Activated T-cell treated with anti-CD3 and anti-CD28 coated beads for 1 hour (primary cell): Measurements from ENCODE around the gene SPAG6.

ENCODE experiments used
- DNase-seq: peaks from one replicate; pipeline ENCODE4 v3.0.0-alpha.2; 2020; ENCODE audit warnings: low read depth

The SPAG6 gene

GRCh38 chr10:22460531-22461403 is 115.5 kb downstream of the SPAG6 start:
- no peak for DNase-seq

GRCh38 chr10:22461891-22462290 is 116.6 kb downstream of the SPAG6 start:
- DNase-seq: no peak

DNA sequence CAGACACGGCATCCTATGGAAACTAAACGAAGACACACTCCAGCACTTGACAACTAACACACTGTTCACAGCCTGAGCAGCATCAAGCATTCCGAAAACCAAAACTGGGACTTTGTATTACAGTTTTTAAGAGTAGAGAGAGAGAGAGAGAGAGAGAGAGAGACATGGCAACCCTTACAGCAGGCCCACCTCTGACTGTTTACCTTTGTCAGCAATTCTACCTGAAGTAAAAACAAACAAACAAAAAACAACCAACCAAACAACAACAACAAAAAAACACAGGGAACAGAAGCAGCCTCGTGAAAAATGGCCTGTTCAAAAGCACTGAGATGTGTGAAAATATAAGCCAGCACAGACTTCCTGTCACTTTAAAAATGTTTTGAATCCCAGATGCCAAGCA is 118.0 kb downstream of the SPAG6 start:
- no peak for DNase-seq

DNA sequence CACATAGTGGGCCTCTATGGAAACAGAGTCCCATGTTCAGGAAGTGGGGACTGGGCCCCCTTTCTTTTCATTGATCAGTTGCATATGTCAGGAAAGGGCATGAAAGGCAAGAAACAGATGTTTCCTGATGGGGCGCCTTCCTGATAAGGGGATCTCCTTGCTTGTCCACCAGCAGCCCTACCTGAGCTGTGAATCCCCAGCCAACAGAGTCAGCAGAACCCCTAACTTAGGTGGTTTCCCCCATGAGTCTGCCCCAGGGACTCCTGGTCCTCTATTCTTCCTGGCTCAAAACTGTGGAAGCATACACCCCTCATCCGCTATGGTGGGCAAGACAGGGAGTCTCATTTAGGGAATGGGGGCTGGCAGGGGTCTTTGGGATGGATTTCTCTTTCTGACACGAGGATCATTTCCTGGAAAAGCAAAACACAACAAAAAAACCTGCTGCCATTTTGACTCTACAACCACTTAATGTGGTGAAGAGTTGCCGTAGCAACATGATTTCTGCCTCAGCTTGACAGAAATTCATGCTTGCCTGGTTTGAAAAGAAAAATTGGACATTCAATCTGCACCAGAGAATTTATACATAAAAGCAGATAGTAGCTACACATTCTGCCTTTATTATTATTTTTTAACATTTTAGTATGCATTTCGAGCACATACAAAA is 119.8 kb downstream of the SPAG6 start:
- DNase-seq: no peak

DNA sequence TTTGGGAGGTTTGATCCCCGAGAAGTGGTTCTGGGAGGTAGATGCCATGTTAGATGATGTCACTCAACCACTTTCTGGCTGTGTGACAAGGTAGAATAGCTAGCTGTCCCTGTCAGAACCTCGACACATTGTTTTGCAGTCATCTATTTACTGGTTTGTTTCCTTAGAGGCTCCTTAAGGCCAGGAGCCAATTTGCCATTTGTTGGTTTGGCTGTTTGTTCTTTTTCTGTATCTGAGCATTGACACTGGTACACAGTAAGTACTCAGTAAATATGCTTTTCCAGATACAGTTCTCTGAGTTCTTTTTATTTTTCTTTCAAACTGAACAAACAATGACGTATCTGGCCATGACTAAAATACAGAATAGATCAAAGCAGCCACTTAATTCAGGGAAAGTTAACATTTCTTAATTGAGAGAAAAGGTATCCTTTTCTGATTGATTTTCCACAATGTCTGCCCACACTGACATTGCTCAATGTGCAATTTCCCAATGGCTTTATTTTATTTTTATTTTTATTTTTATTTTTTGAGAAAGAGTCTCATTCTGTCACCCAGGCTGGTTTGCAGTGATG is 121.6 kb downstream of the SPAG6 start:
- no peak for DNase-seq
